HEK293 (cell line): Measurements from ENCODE around the gene LAMA4.

Experiments used
- CTCF ChIA-PET: fragments of 350-600 bp; formaldehyde crosslinking; extraction: SDS; loops from one replicate; lab custom pipeline; 2021; ENCODE audit warnings: antibody characterized with exemption; lab: Yijun Ruan, JAX
- POLR2A ChIA-PET: fragments of 300-600 bp; formaldehyde crosslinking; extraction: SDS; loops from one replicate; lab custom pipeline; 2020; ENCODE audit warnings: antibody characterized with exemption, inconsistent platforms; lab: Yijun Ruan, JAX
- H3K27ac ChIP-seq: fragments of 200-500 bp; sonication (Bioruptor generic); 2 replicates; pipeline ENCODE4 v1.5.1; 2014; ENCODE audit warnings: low read depth, low read length, control low read depth, inconsistent platforms; ENCODE audit errors: extremely low read depth
- H3K36me3 ChIP-seq, 2 experiments: fragments of 200-500 bp in 1 of 2; sonication (Bioruptor generic) in 1 of 2; 1 replicate in 1 of 2; 2 replicates in 1 of 2; pipeline ENCODE4 v1.5.1; 2014 to 2017; ENCODE audit warnings: inconsistent platforms in 2 of 2, low read length in 2 of 2; ENCODE audit not compliant: control insufficient read depth in 2 of 2, insufficient read depth in 1 of 2
- H3K4me1 ChIP-seq: fragments of 200-500 bp; sonication (Bioruptor generic); 2 replicates; pipeline ENCODE4 v1.5.1; 2014; ENCODE audit warnings: mild to moderate bottlenecking, low read length, inconsistent platforms; ENCODE audit not compliant: control insufficient read depth, insufficient read depth
- H3K4me3 ChIP-seq: 2 replicates; pipeline ENCODE4 v1.5.1; 2011; ENCODE audit warnings: low read depth, mild to moderate bottlenecking, control low read depth, low read length, moderate library complexity
- H3K9me3 ChIP-seq: fragments of 200-500 bp; sonication (Bioruptor generic); 2 replicates; pipeline ENCODE4 v1.5.1; 2014; ENCODE audit warnings: low read depth, low read length, inconsistent platforms; ENCODE audit not compliant: control insufficient read depth, insufficient read depth
- EGR2 ChIP-seq: fragments of 450-650 bp; formaldehyde crosslinking; IDR thresholded peaks from 2 replicates; pipeline ENCODE4 v1.5.1; 2016; ENCODE audit warnings: low read depth, missing biosample characterization, missing genetic modification characterization
- HOXC10 ChIP-seq: sonication (generic); formaldehyde crosslinking; IDR thresholded peaks from 2 replicates; pipeline ENCODE4 v1.8.1; 2023; ENCODE audit warnings: mild to moderate bottlenecking, missing genetic modification reagents
- KLF9 ChIP-seq: fragments of 450-650 bp; formaldehyde crosslinking; IDR thresholded peaks from 2 replicates; pipeline ENCODE4 v1.5.1; 2016; ENCODE audit warnings: missing biosample characterization, missing genetic modification characterization, low read depth
- PRDM6 ChIP-seq: fragments of 450-650 bp; formaldehyde crosslinking; IDR thresholded peaks from 2 replicates; pipeline ENCODE4 v1.5.1; 2017; ENCODE audit warnings: missing biosample characterization, missing genetic modification characterization
- SP2 ChIP-seq: fragments of 450-650 bp; formaldehyde crosslinking; IDR thresholded peaks from 2 replicates; pipeline ENCODE4 v1.5.1; 2016; ENCODE audit warnings: missing biosample characterization, missing genetic modification characterization
- WT1 ChIP-seq: fragments of 450-650 bp; formaldehyde crosslinking; IDR thresholded peaks from 2 replicates; pipeline ENCODE4 v1.5.1; 2016; ENCODE audit warnings: missing biosample characterization, missing genetic modification characterization
- YY1 ChIP-seq: fragments of 450-650 bp; formaldehyde crosslinking; IDR thresholded peaks from 2 replicates; pipeline ENCODE4 v1.5.1; 2018; ENCODE audit warnings: missing biosample characterization, missing genetic modification characterization
- ZBTB26 ChIP-seq: fragments of 450-650 bp; formaldehyde crosslinking; optimal IDR thresholded peaks from 2 replicates; pipeline ENCODE3; 2016; ENCODE audit warnings: missing biosample characterization, mild to moderate bottlenecking, missing genetic modification characterization
- ZBTB44 ChIP-seq: fragments of 450-650 bp; IDR thresholded peaks from 2 replicates; pipeline ENCODE4 v1.5.1; 2018; ENCODE audit warnings: missing biosample characterization, mild to moderate bottlenecking, missing genetic modification characterization
- ZBTB48 ChIP-seq: fragments of 450-650 bp; formaldehyde crosslinking; IDR thresholded peaks from 2 replicates; pipeline ENCODE4 v1.5.1; 2016; ENCODE audit warnings: missing biosample characterization, missing genetic modification characterization
- ZEB2 ChIP-seq: fragments of 450-650 bp; formaldehyde crosslinking; IDR thresholded peaks from 2 replicates; pipeline ENCODE4 v1.5.1; 2016; ENCODE audit warnings: missing biosample characterization, missing genetic modification characterization
- ZFP69B ChIP-seq: fragments of 450-650 bp; formaldehyde crosslinking; IDR thresholded peaks from 2 replicates; pipeline ENCODE4 v1.5.1; 2016; ENCODE audit warnings: missing biosample characterization, missing genetic modification characterization
- ZIC2 ChIP-seq: fragments of 450-650 bp; formaldehyde crosslinking; IDR thresholded peaks from 2 replicates; pipeline ENCODE4 v1.5.1; 2016; ENCODE audit warnings: missing biosample characterization, missing genetic modification characterization
- ZNF112 ChIP-seq: fragments of 450-650 bp; formaldehyde crosslinking; IDR thresholded peaks from 2 replicates; pipeline ENCODE4 v1.5.0; 2017; ENCODE audit warnings: missing biosample characterization, missing genetic modification characterization
- ZNF184 ChIP-seq: fragments of 450-650 bp; IDR thresholded peaks from 2 replicates; pipeline ENCODE4 v1.5.1; 2018; ENCODE audit warnings: missing biosample characterization, mild to moderate bottlenecking, missing genetic modification characterization
- ZNF248 ChIP-seq: fragments of 450-650 bp; formaldehyde crosslinking; IDR thresholded peaks from 2 replicates; pipeline ENCODE4 v1.5.1; 2017; ENCODE audit warnings: missing biosample characterization, missing genetic modification characterization
- ZNF302 ChIP-seq: fragments of 450-650 bp; formaldehyde crosslinking; IDR thresholded peaks from 2 replicates; pipeline ENCODE4 v1.5.1; 2016; ENCODE audit warnings: missing biosample characterization, missing genetic modification characterization, low read depth
- ZNF335 ChIP-seq: fragments of 450-650 bp; formaldehyde crosslinking; conservative IDR thresholded peaks from 2 replicates; pipeline ENCODE4 v1.5.1; 2016; ENCODE audit warnings: missing biosample characterization, missing genetic modification characterization
- ZNF394 ChIP-seq: fragments of 450-650 bp; formaldehyde crosslinking; IDR thresholded peaks from 2 replicates; pipeline ENCODE4 v1.5.1; 2016; ENCODE audit warnings: missing biosample characterization, missing genetic modification characterization, mild to moderate bottlenecking, moderate library complexity, borderline replicate concordance
- ZNF398 ChIP-seq: fragments of 450-650 bp; formaldehyde crosslinking; IDR thresholded peaks from 2 replicates; pipeline ENCODE4 v1.5.1; 2017; ENCODE audit warnings: missing biosample characterization, missing genetic modification characterization
- ZNF513 ChIP-seq: fragments of 450-650 bp; IDR thresholded peaks from 2 replicates; pipeline ENCODE4 v1.5.1; 2018; ENCODE audit warnings: missing biosample characterization, missing genetic modification characterization
- ZNF571 ChIP-seq: fragments of 450-650 bp; formaldehyde crosslinking; IDR thresholded peaks from 2 replicates; pipeline ENCODE4 v1.5.0; 2017; ENCODE audit warnings: missing biosample characterization, missing genetic modification characterization
- ZNF580 ChIP-seq: fragments of 450-650 bp; formaldehyde crosslinking; IDR thresholded peaks from 2 replicates; pipeline ENCODE4 v1.5.1; 2016; ENCODE audit warnings: missing biosample characterization, missing genetic modification characterization
- ZNF654 ChIP-seq: fragments of 450-650 bp; formaldehyde crosslinking; IDR thresholded peaks from 2 replicates; pipeline ENCODE4 v1.5.1; 2016; ENCODE audit warnings: low read depth, missing biosample characterization, missing genetic modification characterization
- ZNF660 ChIP-seq: fragments of 450-650 bp; IDR thresholded peaks from 2 replicates; pipeline ENCODE4 v1.5.1; 2018; ENCODE audit warnings: missing biosample characterization, mild to moderate bottlenecking, missing genetic modification characterization
- ZNF747 ChIP-seq: fragments of 450-650 bp; formaldehyde crosslinking; IDR thresholded peaks from 2 replicates; pipeline ENCODE4 v1.5.1; 2016; ENCODE audit warnings: missing biosample characterization, missing genetic modification characterization
- ZNF776 ChIP-seq: fragments of 450-650 bp; formaldehyde crosslinking; IDR thresholded peaks from 2 replicates; pipeline ENCODE4 v1.5.0; 2017; ENCODE audit warnings: missing biosample characterization, missing genetic modification characterization, borderline replicate concordance

Gene LAMA4

GRCh38 chr6:112289038-112289566 lies 34.7 kb upstream of the LAMA4 start:
- H3K4me1 ChIP-seq = peaks cover 7% of the 10 kb centered on the region; the same call in 1 of the 2 replicates
- TF ChIP-seq ZBTB44 (tag by site-specific recombination) = 0 out of 2 replicates have a peak, but pooled peaks have one; percentile 23
- no peak for TF ChIP-seq PRDM6
- TF ChIP-seq ZNF335 (tag by site-specific recombination) = peak; percentile 87
- TF ChIP-seq ZNF660 = no peak
- no peak for TF ChIP-seq ZNF747 (tag by site-specific recombination)
- no peak for TF ChIP-seq ZFP69B (tag by site-specific recombination)
- TF ChIP-seq YY1 (tag by site-specific recombination) = no peak
- no peak for TF ChIP-seq ZNF654 (tag by site-specific recombination)
- no peak for TF ChIP-seq WT1 (tag by site-specific recombination)
- TF ChIP-seq EGR2 (tag by site-specific recombination) = no peak
- no peak for TF ChIP-seq ZNF571 (tag by site-specific recombination)
- no peak for TF ChIP-seq ZNF302 (tag by site-specific recombination)
- TF ChIP-seq ZIC2 = peak; percentile 46
- no peak for TF ChIP-seq KLF9 (tag by site-specific recombination)
- TF ChIP-seq ZBTB26 (tag by site-specific recombination) = no peak
- TF ChIP-seq ZNF394 (tag by site-specific recombination) = no peak
- peak; percentile 67; the same call in 1 of the 2 replicates for TF ChIP-seq ZBTB48 (tag by site-specific recombination)
- TF ChIP-seq ZNF580 = 0 out of 2 replicates have a peak, but pooled peaks have one; percentile 15
- TF ChIP-seq ZEB2 = no peak
- TF ChIP-seq ZNF776 (tag by site-specific recombination) = no peak
- TF ChIP-seq ZNF112 = no peak
- no peak for TF ChIP-seq ZNF398 (tag by site-specific recombination)
- no peak for TF ChIP-seq ZNF248 (tag by site-specific recombination)
- TF ChIP-seq SP2 (tag by site-specific recombination) = no peak
- TF ChIP-seq HOXC10 = no peak
- TF ChIP-seq ZNF184 = no peak
- no peak for TF ChIP-seq ZNF513
- ChIA-PET POLR2A (interaction anchor here (1.4 kb wide), 1 partner anchor 35 kb away, joined by 4 read pairs; the partner anchor contains the start of gene LAMA4), CTCF (interaction anchor here (0.6 to 2.5 kb wide), 7 partner anchors 7 to 109 kb away, joined by 3 to 10 read pairs (median 3); no protein-coding TSS in a partner anchor)
- no peaks in the 10 kb centered on the region for H3K9me3 ChIP-seq
- H3K4me3 ChIP-seq = no peak overlapping the region
- H3K27ac ChIP-seq = peak overlapping the region; percentile 58; the same call in 1 of the 2 replicates
- no peaks in the 10 kb centered on the region for H3K36me3 ChIP-seq
